HG02763 (cell line): ENCODE data around the gene DHFR2.
"Not testable (repeated sequence)": the region's sequence is repeated elsewhere in the genome, so short reads cannot be mapped to it uniquely, and the experiment has no call there.

Source experiments
- ATAC-seq: cut with Tn5 transposase; IDR thresholded peaks from one replicate; pipeline ENCODE4 v1.9.1; 2021; ENCODE audit warnings: mild to moderate bottlenecking, moderate library complexity; ENCODE audit not compliant: unreplicated experiment

DHFR2 gene

GRCh38 chr3:94065819-94066480 is 3.2 kb upstream of the DHFR2 start:
- no peak for ATAC-seq

GRCh38 chr3:94065122-94065521 is 2.4 kb upstream of the DHFR2 start:
- no peak for ATAC-seq

GRCh38 chr3:94064243-94064860 is 1.6 kb upstream of the DHFR2 start:
- no peak for ATAC-seq

- no peak for ATAC-seq
Observed at GRCh38 chr3:94063496-94064119, 892 bp upstream of the DHFR2 start.

- ATAC-seq, result no peak
Observed at GRCh38 chr3:94061297-94061696, 1.4 kb downstream of the DHFR2 start.

- no peak for ATAC-seq
Observed at GRCh38 chr3:94050546-94050945, 12.2 kb downstream of the DHFR2 start.

- no peak for ATAC-seq
Observed at GRCh38 chr3:94049267-94049666, 13.4 kb downstream of the DHFR2 start.

GRCh38 chr3:94046533-94046932 is 16.2 kb downstream of the DHFR2 start:
- ATAC-seq, result no peak

GRCh38 chr3:94044100-94044936 is 18.4 kb downstream of the DHFR2 start:
- ATAC-seq, result not testable (repeated sequence)

- ATAC-seq, result no peak
Observed at GRCh38 chr3:94043285-94043684, 19.4 kb downstream of the DHFR2 start.

- no peak for ATAC-seq
Observed at GRCh38 chr3:94036909-94037507, 25.7 kb downstream of the DHFR2 start.

- ATAC-seq, result no peak
Observed at GRCh38 chr3:94028093-94028837, 34.5 kb downstream of the DHFR2 start, which contains the start of gene STX19. Gene STX19 (minus strand): TSS chr3:94028597. CDS start chr3:94015269, 13,328 bp downstream.

GRCh38 chr3:94026623-94027022 is 36.1 kb downstream of the DHFR2 start:
- no peak for ATAC-seq

GRCh38 chr3:94024385-94024784 is 38.3 kb downstream of the DHFR2 start:
- no peak for ATAC-seq

GRCh38 chr3:94020293-94020692 is 42.4 kb downstream of the DHFR2 start:
- ATAC-seq, result no peak

GRCh38 chr3:94019659-94020058 is 43.1 kb downstream of the DHFR2 start:
- ATAC-seq, result no peak

- ATAC-seq, result no peak
Observed at GRCh38 chr3:94015025-94015424, 47.7 kb downstream of the DHFR2 start.

GRCh38 chr3:94012185-94012584 is 50.5 kb downstream of the DHFR2 start:
- no peak for ATAC-seq

- no peak for ATAC-seq
Observed at GRCh38 chr3:94011233-94011711, 51.4 kb downstream of the DHFR2 start.

- no peak for ATAC-seq
Observed at GRCh38 chr3:94009608-94010007, 53.1 kb downstream of the DHFR2 start.
